ENCODE results near the gene PAX5.

PAX5 gene

DNA sequence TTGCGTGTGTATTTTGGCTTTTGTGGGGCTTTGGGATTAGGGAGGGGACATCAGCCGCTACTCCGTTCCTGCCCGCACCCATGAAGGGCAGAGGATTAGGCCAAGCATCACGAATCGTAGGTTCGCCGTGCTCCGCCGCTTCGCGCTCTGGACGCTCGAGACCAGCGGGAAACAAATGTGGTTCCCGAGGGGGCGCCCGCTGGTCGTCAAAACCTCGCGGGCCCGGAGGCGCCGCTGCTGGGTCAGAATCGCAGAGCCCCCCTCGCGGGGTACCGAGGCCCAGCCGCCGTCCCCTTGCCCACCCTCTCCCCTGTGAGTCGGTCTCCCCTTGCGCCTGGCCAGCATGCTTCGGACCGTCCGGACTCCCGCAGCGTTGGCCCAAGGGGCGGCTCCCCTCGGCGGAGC lies 2.3 kb upstream of the PAX5 start:
- peak; percentile 47 for DNase-seq (ENCODE audit: low spot score)
- TF ChIP-seq, protein P1, sequence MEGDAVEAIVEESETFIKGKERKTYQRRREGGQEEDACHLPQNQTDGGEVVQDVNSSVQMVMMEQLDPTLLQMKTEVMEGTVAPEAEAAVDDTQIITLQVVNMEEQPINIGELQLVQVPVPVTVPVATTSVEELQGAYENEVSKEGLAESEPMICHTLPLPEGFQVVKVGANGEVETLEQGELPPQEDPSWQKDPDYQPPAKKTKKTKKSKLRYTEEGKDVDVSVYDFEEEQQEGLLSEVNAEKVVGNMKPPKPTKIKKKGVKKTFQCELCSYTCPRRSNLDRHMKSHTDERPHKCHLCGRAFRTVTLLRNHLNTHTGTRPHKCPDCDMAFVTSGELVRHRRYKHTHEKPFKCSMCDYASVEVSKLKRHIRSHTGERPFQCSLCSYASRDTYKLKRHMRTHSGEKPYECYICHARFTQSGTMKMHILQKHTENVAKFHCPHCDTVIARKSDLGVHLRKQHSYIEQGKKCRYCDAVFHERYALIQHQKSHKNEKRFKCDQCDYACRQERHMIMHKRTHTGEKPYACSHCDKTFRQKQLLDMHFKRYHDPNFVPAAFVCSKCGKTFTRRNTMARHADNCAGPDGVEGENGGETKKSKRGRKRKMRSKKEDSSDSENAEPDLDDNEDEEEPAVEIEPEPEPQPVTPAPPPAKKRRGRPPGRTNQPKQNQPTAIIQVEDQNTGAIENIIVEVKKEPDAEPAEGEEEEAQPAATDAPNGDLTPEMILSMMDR (IDR thresholded peaks at IDR 0.05; ENCODE audit: extremely low read depth, missing control alignments) = no peak

DNA sequence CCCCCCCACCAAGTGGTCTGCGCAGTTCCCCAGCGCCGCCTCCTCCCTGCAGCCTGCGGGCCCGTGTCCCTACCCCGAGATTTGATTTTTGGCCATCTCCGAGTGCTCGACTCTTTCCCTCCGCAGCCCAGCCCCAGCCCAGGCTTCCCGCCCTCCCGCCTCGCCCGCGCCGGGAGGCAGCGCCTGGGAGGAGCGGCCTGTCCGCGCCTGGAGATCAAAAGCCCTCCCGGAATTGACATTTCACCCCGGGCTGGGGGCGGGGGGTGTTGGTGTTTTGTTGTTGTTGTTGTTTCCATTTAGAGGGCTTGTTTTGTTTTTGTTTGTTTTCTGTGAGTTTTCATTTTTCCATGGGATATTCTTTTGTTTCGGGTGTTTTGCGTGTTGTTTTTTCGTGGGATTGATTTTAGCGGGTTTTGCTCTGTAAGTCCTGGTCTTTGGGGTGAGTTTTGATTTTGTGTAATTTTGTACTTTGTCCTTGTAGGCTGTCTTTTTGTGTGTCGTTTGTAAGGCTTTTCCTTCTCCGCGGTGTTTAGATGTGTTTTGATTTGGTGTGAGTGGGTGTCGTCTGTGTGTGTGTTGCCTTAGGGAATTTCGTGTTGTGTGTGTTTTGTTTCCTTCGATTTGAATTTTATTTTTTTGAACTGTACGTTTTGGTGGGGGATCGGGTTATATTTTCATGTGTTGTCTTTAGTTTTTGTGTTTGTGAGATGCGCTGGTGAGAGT lies 1.7 kb upstream of the PAX5 start:
- TF ChIP-seq, protein P1 (IDR thresholded peaks at IDR 0.05; ENCODE audit: extremely low read depth, missing control alignments) = no peak
- peak; percentile 51 for DNase-seq (ENCODE audit: low spot score)

DNA sequence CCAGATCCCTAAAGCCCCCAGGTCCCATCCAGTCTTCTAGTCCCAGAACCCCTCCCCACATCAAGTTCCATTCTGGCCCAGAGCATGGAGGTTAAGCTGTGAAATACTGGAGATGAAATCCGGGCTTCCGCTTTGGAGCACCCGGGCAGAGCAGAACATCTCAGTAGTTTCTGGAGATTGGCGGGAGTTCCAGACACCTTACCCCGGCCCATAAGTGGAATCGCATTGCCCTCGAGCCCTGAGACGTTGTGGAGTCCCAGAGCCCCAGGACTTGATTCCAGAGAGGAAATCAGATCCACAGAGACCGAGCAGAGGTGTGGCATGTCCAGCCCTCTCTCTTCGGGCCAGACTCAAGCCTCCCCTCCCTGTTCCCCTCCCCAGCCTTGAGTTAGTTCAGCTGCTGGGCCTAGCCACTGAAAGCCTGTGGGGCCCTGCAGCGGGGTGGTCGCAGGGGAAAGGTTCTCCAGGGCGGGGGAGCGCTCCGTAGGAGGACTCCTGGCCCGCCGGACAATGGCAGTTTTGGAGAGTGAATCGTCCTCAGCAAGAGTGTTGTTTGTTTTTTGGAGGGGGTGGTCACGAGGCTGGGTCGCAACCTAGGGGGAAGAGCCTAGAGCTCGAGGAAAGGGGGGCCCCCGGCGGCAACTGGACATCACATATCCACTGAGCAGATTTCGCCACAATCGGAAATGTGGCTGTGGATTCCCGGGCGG lies 1.0 kb upstream of the PAX5 start:
- TF ChIP-seq, protein P1 (IDR thresholded peaks at IDR 0.05; ENCODE audit: extremely low read depth, missing control alignments) = no peak
- DNase-seq (ENCODE audit: low spot score) = no peak

DNA sequence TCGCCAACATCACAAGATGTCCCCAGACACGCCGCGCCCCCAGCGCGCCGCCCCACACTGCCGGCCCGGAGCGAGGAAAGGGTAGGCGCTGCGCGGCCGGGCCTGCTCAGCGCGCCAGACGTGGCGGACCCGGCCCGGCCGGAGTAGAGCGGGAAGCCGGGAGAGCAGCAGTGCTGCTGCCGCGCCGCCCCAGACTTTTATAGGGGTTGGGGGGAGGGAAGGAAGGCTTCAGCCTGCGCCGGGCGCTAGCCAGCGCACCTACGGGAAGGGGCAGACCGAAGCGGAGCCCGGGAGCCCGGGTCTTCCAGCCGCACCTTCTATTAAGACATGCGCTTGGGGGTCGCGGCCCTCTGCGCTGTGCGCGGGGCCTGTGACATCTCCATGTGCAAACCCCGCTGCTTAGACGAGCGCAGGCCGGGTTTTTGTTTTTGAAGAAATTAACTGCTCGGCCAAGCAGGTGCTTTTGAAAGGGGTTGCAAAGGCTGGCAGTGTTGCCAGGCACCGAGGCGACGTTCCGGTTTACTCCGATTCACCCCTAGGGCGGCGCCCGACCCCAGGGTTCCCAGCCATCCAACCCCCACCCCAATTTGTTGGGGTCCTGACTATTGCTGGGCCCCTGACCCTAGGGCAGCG lies 353 bp upstream of the PAX5 start:
- peak; percentile 82 for DNase-seq (ENCODE audit: low spot score)

DNA sequence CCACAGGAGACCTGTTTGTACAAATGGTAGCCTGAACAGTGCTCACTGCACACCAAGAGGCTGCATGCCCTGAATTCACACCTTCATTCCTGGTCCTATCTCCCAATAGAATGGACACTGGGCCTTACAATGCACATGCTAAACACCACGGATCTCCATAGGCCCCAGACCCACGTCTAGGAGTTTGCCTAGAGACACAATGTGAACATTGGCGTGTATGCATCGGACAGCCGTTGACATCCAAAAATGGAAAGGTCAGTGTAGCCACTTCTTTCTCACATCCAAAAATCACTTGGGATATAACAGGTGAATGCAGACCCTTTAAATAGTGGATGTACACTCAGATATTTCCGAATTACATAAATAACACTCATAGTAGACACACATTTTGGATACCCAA lies 927 bp downstream of the PAX5 start:
- TF ChIP-seq, protein P1 (IDR thresholded peaks at IDR 0.05; ENCODE audit: extremely low read depth, missing control alignments) = no peak
- no peak for DNase-seq (ENCODE audit: low spot score)

More for the DNA sequence above, 353 bp upstream of the PAX5 start:
- TF ChIP-seq, protein P1 (IDR thresholded peaks at IDR 0.05; ENCODE audit: extremely low read depth, missing control alignments) = peak; percentile 64

DNA sequence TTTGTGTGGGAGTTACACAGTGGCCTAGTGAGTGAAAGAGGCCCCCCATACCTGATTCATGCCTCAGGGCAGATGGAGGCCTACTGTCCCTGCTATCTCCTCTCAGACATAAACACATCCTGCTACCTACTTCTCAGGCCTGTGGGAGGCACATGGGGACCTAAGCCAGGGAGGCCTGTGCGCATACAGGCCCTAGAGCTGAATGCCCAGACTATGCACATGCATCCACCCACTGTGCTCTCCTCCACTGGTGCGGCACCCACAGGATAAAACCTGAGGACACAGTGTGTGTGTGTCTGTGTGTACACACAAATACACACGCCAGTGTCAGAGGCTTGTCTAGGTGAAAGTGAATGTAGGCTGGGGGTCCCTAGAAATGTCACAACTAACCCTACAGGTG lies 1.4 kb downstream of the PAX5 start:
- peak; percentile 52 for DNase-seq (ENCODE audit: low spot score)
- TF ChIP-seq, protein P1 (IDR thresholded peaks at IDR 0.05; ENCODE audit: extremely low read depth, missing control alignments) = no peak

DNA sequence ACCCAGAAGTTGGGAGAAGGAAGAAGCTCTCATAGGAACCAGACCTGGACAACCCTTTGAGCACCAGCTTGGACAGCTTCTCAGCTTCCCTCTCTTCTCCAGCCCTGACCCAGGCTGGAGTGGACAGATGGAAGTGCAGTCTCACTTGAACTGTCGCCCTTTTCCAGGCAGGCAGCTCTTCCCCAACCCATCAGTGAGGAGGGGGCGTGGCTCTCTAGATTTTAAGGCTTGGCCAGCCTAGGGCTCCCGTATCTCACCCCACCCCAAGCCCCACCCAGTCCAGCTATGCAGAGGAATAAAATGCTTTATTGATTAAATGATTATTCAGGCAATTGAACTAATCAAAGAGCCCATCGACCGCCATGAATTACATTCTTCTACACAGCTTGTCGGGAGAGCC lies 2.2 kb downstream of the PAX5 start:
- no peak for DNase-seq (ENCODE audit: low spot score)
- TF ChIP-seq, protein P1 (IDR thresholded peaks at IDR 0.05; ENCODE audit: extremely low read depth, missing control alignments) = no peak

Data from GM20000 (cell line).